ENCODE results near the gene SF3B3. TPM values are rescaled to one million over a fixed set of nuclear protein-coding genes. Genes with fewer than 3 reads are reported as not detected.

Gene SF3B3
- total RNA-seq, 6 donors from 2014 or later: 63.9 to 168 (median 105) TPM

GRCh38 chr16:70568601-70569237 is 45.1 kb downstream of the SF3B3 start:
- Histone ChIP-seq H3K4me3 (no peak overlapping the region), H3K36me3 (peaks cover 66 to 97% (median 90%) of the 10 kb centered on the region in 4 donors), H3K4me1 (peaks cover 21 to 36% (median 28%) of the 10 kb centered on the region in 4 donors), H3K27me3 (no peaks in the 10 kb centered on the region), H3K9me3 (no peaks in the 10 kb centered on the region), H3K27ac (no peak overlapping the region)
- TF ChIP-seq EP300 (IDR thresholded peaks at IDR 0.05): no peak
- TF ChIP-seq POLR2A (IDR thresholded peaks at IDR 0.05): no peak
- TF ChIP-seq POLR2AphosphoS5 (IDR thresholded peaks at IDR 0.05): no peak
- no peak for TF ChIP-seq CTCF (IDR thresholded peaks at IDR 0.05)
- DNase-seq (peak in 1 of 2 donors; percentile 49), ATAC-seq (ENCODE audit: low FRiP score in 2 of 2) (no peak)
- WGBS, 2 donors: 80 to 83% methylated on average over 5 of the region's 5 CpGs

GRCh38 chr16:70569752-70570151 is 46.1 kb downstream of the SF3B3 start:
- 93 to 94% methylated on average over 6 of the region's 6 CpGs for WGBS, 2 donors
- H3K4me3 ChIP-seq: no peak overlapping the region
- TF ChIP-seq EP300 (IDR thresholded peaks at IDR 0.05) (no peak), POLR2AphosphoS5 (IDR thresholded peaks at IDR 0.05) (no peak), POLR2A (IDR thresholded peaks at IDR 0.05) (no peak), CTCF (IDR thresholded peaks at IDR 0.05) (no peak)
- H3K4me1 ChIP-seq: peaks cover 30 to 45% (median 37%) of the 10 kb centered on the region in 4 donors
- no peak overlapping the region for H3K27ac ChIP-seq
- H3K36me3 ChIP-seq: peaks cover 57 to 93% (median 79%) of the 10 kb centered on the region in 4 donors
- ATAC-seq (ENCODE audit: low FRiP score in 2 of 2) (no peak), DNase-seq (no peak)
- no peaks in the 10 kb centered on the region for H3K9me3 ChIP-seq
- H3K27me3 ChIP-seq: no peaks in the 10 kb centered on the region

- peaks cover 46 to 88% (median 66%) of the 10 kb centered on the region in 4 donors for H3K36me3 ChIP-seq
- TF ChIP-seq EP300 (IDR thresholded peaks at IDR 0.05): peak in 2 of 4 donors; percentile 73 to 75
- no peak for TF ChIP-seq POLR2AphosphoS5 (IDR thresholded peaks at IDR 0.05)
- TF ChIP-seq POLR2A (IDR thresholded peaks at IDR 0.05): no peak
- peak overlapping the region in 3 of 4 donors; percentile 54 to 65 (median 62) for H3K27ac ChIP-seq
- no peaks in the 10 kb centered on the region for H3K9me3 ChIP-seq
- peak in 1 of 2 donors; percentile 70 for DNase-seq
- no peaks in the 10 kb centered on the region for H3K27me3 ChIP-seq
- WGBS, 2 donors: 60 to 90% methylated on average over 10 of the region's 10 CpGs
- peaks cover 30 to 47% (median 39%) of the 10 kb centered on the region in 4 donors for H3K4me1 ChIP-seq
- no peak overlapping the region for H3K4me3 ChIP-seq
- ATAC-seq (ENCODE audit: low FRiP score in 2 of 2): peak in 1 of 2 donors; percentile 23
Observed at GRCh38 chr16:70570967-70571570, 47.5 kb downstream of the SF3B3 start.

GRCh38 chr16:70571623-70572022 is 48.0 kb downstream of the SF3B3 start:
- Histone ChIP-seq H3K27ac (peak overlapping the region in 3 of 4 donors; percentile 47 to 62 (median 54)), H3K4me3 (no peak overlapping the region), H3K27me3 (no peaks in the 10 kb centered on the region), H3K4me1 (peaks cover 30 to 53% (median 44%) of the 10 kb centered on the region in 4 donors), H3K9me3 (no peaks in the 10 kb centered on the region), H3K36me3 (peaks cover 46 to 83% (median 62%) of the 10 kb centered on the region in 4 donors)
- 76 to 89% methylated on average over 8 of the region's 8 CpGs for WGBS, 2 donors
- ATAC-seq (ENCODE audit: low FRiP score in 2 of 2): no peak
- TF ChIP-seq EP300 (IDR thresholded peaks at IDR 0.05): no peak
- no peak for TF ChIP-seq POLR2A (IDR thresholded peaks at IDR 0.05)
- no peak for TF ChIP-seq CTCF (IDR thresholded peaks at IDR 0.05)
- TF ChIP-seq POLR2AphosphoS5 (IDR thresholded peaks at IDR 0.05): no peak
- no peak for DNase-seq

- no peak for ATAC-seq (ENCODE audit: low FRiP score in 2 of 2)
- peaks cover 30 to 59% (median 50%) of the 10 kb centered on the region in 4 donors for H3K4me1 ChIP-seq
- H3K36me3 ChIP-seq: peaks cover 43 to 76% (median 55%) of the 10 kb centered on the region in 4 donors
- 76 to 82% methylated on average over 5 of the region's 5 CpGs for WGBS, 2 donors
- H3K4me3 ChIP-seq: no peak overlapping the region
- H3K27ac ChIP-seq: peak overlapping the region; percentile 46 to 62 (median 50)
- H3K9me3 ChIP-seq: no peaks in the 10 kb centered on the region
- no peak for DNase-seq
- H3K27me3 ChIP-seq: no peaks in the 10 kb centered on the region
- TF ChIP-seq POLR2A (IDR thresholded peaks at IDR 0.05) (no peak), CTCF (IDR thresholded peaks at IDR 0.05) (no peak), POLR2AphosphoS5 (IDR thresholded peaks at IDR 0.05) (no peak), EP300 (IDR thresholded peaks at IDR 0.05) (no peak)
Observed at GRCh38 chr16:70572050-70572925, 48.7 kb downstream of the SF3B3 start.

Measured in upper lobe of left lung (tissue), 6 donors.